ENCODE results near the gene IL9.

The IL9 gene

DNA sequence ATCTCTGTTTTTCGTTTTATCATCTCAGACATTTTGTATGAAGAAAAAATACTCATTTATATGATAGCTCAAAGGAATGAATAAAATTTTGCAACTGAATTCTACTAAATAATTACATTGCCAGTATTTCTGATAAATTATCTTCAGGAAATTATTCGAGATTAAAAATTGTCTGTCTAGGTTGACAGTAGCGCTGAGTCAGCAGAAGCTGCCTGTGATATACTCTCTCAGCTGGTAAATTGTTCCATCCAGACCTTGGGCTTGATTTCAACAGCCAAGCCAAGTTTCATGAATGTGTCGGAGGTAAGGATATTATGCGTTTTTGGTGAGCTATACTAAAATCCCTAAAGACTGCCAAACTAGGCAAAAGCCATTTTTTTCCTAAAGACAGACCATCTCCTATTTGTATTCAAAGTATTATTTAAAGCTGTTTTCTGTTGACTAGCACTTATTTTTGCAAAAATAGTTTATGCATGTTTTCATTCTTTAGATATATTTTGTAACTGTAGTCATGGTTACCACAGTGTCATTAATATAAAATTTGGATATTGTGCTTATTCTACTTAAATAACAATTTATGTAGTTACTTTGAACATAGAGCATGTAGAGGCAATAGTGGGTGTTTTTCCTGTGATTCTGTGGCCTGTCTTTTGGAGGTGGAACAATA is 41.7 kb upstream of the IL9 start:
- TF ChIP-seq L3MBTL2 (conservative IDR thresholded peaks at IDR 0.05) (no peak), ZNF384 (IDR thresholded peaks at IDR 0.05) (no peak), TARDBP (IDR thresholded peaks at IDR 0.05) (no peak), HDGF (IDR thresholded peaks at IDR 0.05; ENCODE audit: borderline replicate concordance) (no peak), SUZ12 (IDR thresholded peaks at IDR 0.05) (no peak), FOXK2 (IDR thresholded peaks at IDR 0.05) (no peak), NFRKB (IDR thresholded peaks at IDR 0.05) (no peak), LEF1 (IDR thresholded peaks at IDR 0.05; ENCODE audit: borderline replicate concordance) (no peak), BHLHE40 (IDR thresholded peaks at IDR 0.05; ENCODE audit: borderline replicate concordance) (no peak), FOXA1 (IDR thresholded peaks at IDR 0.05) (no peak), SP1 (IDR thresholded peaks at IDR 0.05) (no peak), ELF4 (IDR thresholded peaks at IDR 0.05) (no peak), ARNT (IDR thresholded peaks at IDR 0.05) (no peak), CTBP1 (IDR thresholded peaks at IDR 0.05; ENCODE audit: borderline replicate concordance) (no peak), FOXM1 (IDR thresholded peaks at IDR 0.05; ENCODE audit: borderline replicate concordance) (no peak)
- TF ChIP-seq, protein P1, sequence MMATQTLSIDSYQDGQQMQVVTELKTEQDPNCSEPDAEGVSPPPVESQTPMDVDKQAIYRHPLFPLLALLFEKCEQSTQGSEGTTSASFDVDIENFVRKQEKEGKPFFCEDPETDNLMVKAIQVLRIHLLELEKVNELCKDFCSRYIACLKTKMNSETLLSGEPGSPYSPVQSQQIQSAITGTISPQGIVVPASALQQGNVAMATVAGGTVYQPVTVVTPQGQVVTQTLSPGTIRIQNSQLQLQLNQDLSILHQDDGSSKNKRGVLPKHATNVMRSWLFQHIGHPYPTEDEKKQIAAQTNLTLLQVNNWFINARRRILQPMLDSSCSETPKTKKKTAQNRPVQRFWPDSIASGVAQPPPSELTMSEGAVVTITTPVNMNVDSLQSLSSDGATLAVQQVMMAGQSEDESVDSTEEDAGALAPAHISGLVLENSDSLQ (IDR thresholded peaks at IDR 0.05) = no peak
- POLR2A ChIA-PET = interaction anchor here (1.0 kb wide), 1 partner anchor 16 kb away, joined by 3 read pairs; no protein-coding TSS in a partner anchor
- CTCF ChIA-PET = interaction anchor here (0.7 to 1.6 kb wide), 5 partner anchors 104 to 501 kb away, joined by 3 to 6 read pairs (median 3); no protein-coding TSS in a partner anchor

GRCh38 chr5:135934939-135935338 is 39.3 kb upstream of the IL9 start:
- CTCF ChIA-PET = interaction anchor here (0.6 kb wide), 1 partner anchor 1064 kb away, joined by 3 read pairs; no protein-coding TSS in a partner anchor
- POLR2A ChIA-PET = no interaction called here
- no peak for TF ChIP-seq SUZ12 (IDR thresholded peaks at IDR 0.05)
- TF ChIP-seq ARNT (IDR thresholded peaks at IDR 0.05) = no peak
- TF ChIP-seq, protein P1 (IDR thresholded peaks at IDR 0.05) = no peak
- TF ChIP-seq FOXK2 (IDR thresholded peaks at IDR 0.05) = no peak
- TF ChIP-seq ZNF384 (IDR thresholded peaks at IDR 0.05) = no peak
- no peak for TF ChIP-seq FOXA1 (IDR thresholded peaks at IDR 0.05)
- TF ChIP-seq HDGF (IDR thresholded peaks at IDR 0.05; ENCODE audit: borderline replicate concordance) = no peak
- TF ChIP-seq NFRKB (IDR thresholded peaks at IDR 0.05) = no peak
- no peak for TF ChIP-seq TARDBP (IDR thresholded peaks at IDR 0.05)
- no peak for TF ChIP-seq L3MBTL2 (conservative IDR thresholded peaks at IDR 0.05)
- TF ChIP-seq CTBP1 (IDR thresholded peaks at IDR 0.05; ENCODE audit: borderline replicate concordance) = no peak
- no peak for TF ChIP-seq LEF1 (IDR thresholded peaks at IDR 0.05; ENCODE audit: borderline replicate concordance)
- TF ChIP-seq FOXM1 (IDR thresholded peaks at IDR 0.05; ENCODE audit: borderline replicate concordance) = no peak
- TF ChIP-seq ELF4 (IDR thresholded peaks at IDR 0.05) = no peak
- no peak for TF ChIP-seq BHLHE40 (IDR thresholded peaks at IDR 0.05; ENCODE audit: borderline replicate concordance)
- TF ChIP-seq SP1 (IDR thresholded peaks at IDR 0.05) = no peak
- DNase-seq (ENCODE audit: extremely low spot score) = no peak

More for the DNA sequence above, 41.7 kb upstream of the IL9 start:
- no peak for DNase-seq (ENCODE audit: extremely low spot score)

- ChIA-PET CTCF (interaction anchor here (1.0 kb wide), 1 partner anchor 40 kb away, joined by 3 read pairs; no protein-coding TSS in a partner anchor), POLR2A (no interaction called here)
- no peak for DNase-seq (ENCODE audit: extremely low spot score)
- TF ChIP-seq FOXM1 (IDR thresholded peaks at IDR 0.05; ENCODE audit: borderline replicate concordance) (no peak), TARDBP (IDR thresholded peaks at IDR 0.05) (no peak), SUZ12 (IDR thresholded peaks at IDR 0.05) (no peak), NFRKB (IDR thresholded peaks at IDR 0.05) (no peak), BHLHE40 (IDR thresholded peaks at IDR 0.05; ENCODE audit: borderline replicate concordance) (no peak), FOXK2 (IDR thresholded peaks at IDR 0.05) (no peak), ELF4 (IDR thresholded peaks at IDR 0.05) (no peak), CTBP1 (IDR thresholded peaks at IDR 0.05; ENCODE audit: borderline replicate concordance) (no peak)
- TF ChIP-seq, protein P1 (IDR thresholded peaks at IDR 0.05) = no peak
Observed at GRCh38 chr5:135930949-135931295, 35.3 kb upstream of the IL9 start.

DNA sequence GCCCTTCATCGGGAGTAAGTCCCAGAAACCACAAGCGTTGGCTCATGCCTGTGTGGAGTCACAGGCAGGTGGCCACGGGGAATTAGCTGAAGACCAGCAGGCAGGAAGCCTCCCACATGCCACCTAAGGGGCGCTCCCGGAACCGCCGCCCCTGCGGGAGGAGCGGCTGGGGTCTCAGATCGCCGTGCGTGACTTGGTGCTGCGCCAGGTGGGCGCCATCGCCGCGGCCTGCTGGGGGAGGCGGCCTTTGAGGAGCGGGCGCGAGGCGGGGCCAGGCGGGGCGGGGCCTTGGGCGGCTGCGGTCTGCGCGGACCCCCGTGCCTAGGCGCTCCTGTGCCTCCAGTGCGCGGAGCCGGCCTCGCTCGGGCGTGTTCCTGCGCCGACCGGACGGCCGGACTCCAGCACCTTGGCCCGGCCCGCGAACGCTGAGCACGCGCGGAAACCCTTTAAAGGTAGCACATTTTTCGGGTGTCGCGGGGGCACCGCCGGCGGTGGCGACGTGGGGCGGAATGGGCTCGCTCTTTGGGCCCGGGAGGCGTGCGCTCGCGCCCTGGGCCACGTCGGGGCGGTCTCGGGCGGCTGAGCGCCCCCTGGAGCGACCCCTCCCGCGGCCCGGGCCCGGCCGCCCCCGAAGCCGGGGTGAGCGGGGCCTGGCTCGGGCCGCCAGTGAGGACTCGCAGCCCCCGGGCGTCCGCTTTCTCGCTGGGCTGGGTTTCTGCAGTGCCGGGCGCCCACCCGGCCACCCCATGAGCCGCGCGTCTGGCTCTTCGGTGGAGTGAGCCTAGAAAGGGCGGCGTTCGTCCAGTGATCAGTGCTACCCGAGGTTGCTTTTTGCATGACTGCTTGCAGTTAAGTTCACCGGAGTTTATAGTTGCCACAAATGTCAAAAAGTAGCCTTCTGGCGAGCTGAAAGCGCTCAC is 34.6 kb upstream of the IL9 start:
- ChIA-PET POLR2A (no interaction called here), CTCF (interaction anchor here (0.6 to 1.0 kb wide), 2 partner anchors 39 to 47 kb away, joined by 3 read pairs; no protein-coding TSS in a partner anchor)
- peak; percentile 56 for DNase-seq (ENCODE audit: extremely low spot score)
- TF ChIP-seq FOXA1 (IDR thresholded peaks at IDR 0.05) = no peak
- peak; percentile 74; the same call in 1 of the 2 replicates for TF ChIP-seq L3MBTL2 (conservative IDR thresholded peaks at IDR 0.05)
- no peak for TF ChIP-seq SUZ12 (IDR thresholded peaks at IDR 0.05)
- no peak for TF ChIP-seq HDGF (IDR thresholded peaks at IDR 0.05; ENCODE audit: borderline replicate concordance)
- no peak for TF ChIP-seq ARNT (IDR thresholded peaks at IDR 0.05)
- no peak for TF ChIP-seq TARDBP (IDR thresholded peaks at IDR 0.05)

- DNase-seq (ENCODE audit: extremely low spot score) = no peak
- ChIA-PET POLR2A (interaction anchor here (0.7 to 1.5 kb wide), 2 partner anchors 9 to 16 kb away, joined by 3 read pairs; no protein-coding TSS in a partner anchor), CTCF (interaction anchor here (1.2 kb wide), 1 partner anchor 355 kb away, joined by 4 read pairs; no protein-coding TSS in a partner anchor)
- TF ChIP-seq ARNT (IDR thresholded peaks at IDR 0.05) (no peak), SP1 (IDR thresholded peaks at IDR 0.05) (no peak), TARDBP (IDR thresholded peaks at IDR 0.05) (no peak), ZNF384 (IDR thresholded peaks at IDR 0.05) (no peak), CTBP1 (IDR thresholded peaks at IDR 0.05; ENCODE audit: borderline replicate concordance) (no peak), FOXK2 (IDR thresholded peaks at IDR 0.05) (no peak), FOXA1 (IDR thresholded peaks at IDR 0.05) (no peak), SUZ12 (IDR thresholded peaks at IDR 0.05) (no peak), NFRKB (IDR thresholded peaks at IDR 0.05) (no peak), L3MBTL2 (conservative IDR thresholded peaks at IDR 0.05) (no peak), BHLHE40 (IDR thresholded peaks at IDR 0.05; ENCODE audit: borderline replicate concordance) (no peak), HDGF (IDR thresholded peaks at IDR 0.05; ENCODE audit: borderline replicate concordance) (no peak), FOXM1 (IDR thresholded peaks at IDR 0.05; ENCODE audit: borderline replicate concordance) (no peak)
Observed at GRCh38 chr5:135921388-135921787, 25.7 kb upstream of the IL9 start.
